ENCODE data around the gene AP1S2.
"Not testable (repeated sequence)": the region's sequence is repeated elsewhere in the genome, so short reads cannot be mapped to it uniquely, and the experiment has no call there.

AP1S2 gene

GRCh38 chrX:15854080-15854655, 445 bp downstream of the AP1S2 start:
- DNase-seq = no peak

- no peak for DNase-seq
Measured at GRCh38 chrX:15853586-15854079, 980 bp downstream of the AP1S2 start.

- DNase-seq = no peak
Measured at GRCh38 chrX:15849555-15849954, 5.1 kb downstream of the AP1S2 start.

- no peak for DNase-seq
Measured at GRCh38 chrX:15848576-15848975, 6.0 kb downstream of the AP1S2 start.

GRCh38 chrX:15843960-15844359, 10.7 kb downstream of the AP1S2 start:
- DNase-seq = no peak

- DNase-seq = no peak
Measured at GRCh38 chrX:15841853-15842516, 12.6 kb downstream of the AP1S2 start.

GRCh38 chrX:15838017-15838416, 16.6 kb downstream of the AP1S2 start:
- DNase-seq = no peak

GRCh38 chrX:15834827-15835595, 19.6 kb downstream of the AP1S2 start:
- no peak for DNase-seq

GRCh38 chrX:15834053-15834452, 20.6 kb downstream of the AP1S2 start:
- DNase-seq = no peak

- not testable (repeated sequence) for DNase-seq
Measured at GRCh38 chrX:15831347-15831746, 23.3 kb downstream of the AP1S2 start.

- no peak for DNase-seq
Measured at GRCh38 chrX:15829217-15829616, 25.4 kb downstream of the AP1S2 start.

GRCh38 chrX:15825936-15826335, 28.7 kb downstream of the AP1S2 start:
- DNase-seq = no peak

- no peak for DNase-seq
Measured at GRCh38 chrX:15822922-15823321, 31.7 kb downstream of the AP1S2 start.

GRCh38 chrX:15820106-15821073, 34.2 kb downstream of the AP1S2 start:
- DNase-seq = no peak

- DNase-seq = no peak
Measured at GRCh38 chrX:15816886-15817285, 37.7 kb downstream of the AP1S2 start.

GRCh38 chrX:15816438-15816809, 38.2 kb downstream of the AP1S2 start:
- DNase-seq = no peak

GRCh38 chrX:15815779-15816437, 38.7 kb downstream of the AP1S2 start:
- DNase-seq = no peak

GRCh38 chrX:15814771-15815365, 39.7 kb downstream of the AP1S2 start:
- DNase-seq = no peak

- DNase-seq = no peak
Measured at GRCh38 chrX:15813416-15813815, 41.2 kb downstream of the AP1S2 start.

GRCh38 chrX:15812192-15812938, 42.2 kb downstream of the AP1S2 start:
- no peak for DNase-seq

- no peak for DNase-seq
Measured at GRCh38 chrX:15808254-15808653, 46.4 kb downstream of the AP1S2 start.
